GM21619 (cell line): Measurements from ENCODE around the gene NCAPG2.
A peak's percentile ranks its signal among the peaks of the same experiment; 100 is the strongest.
"Not testable (repeated sequence)": the region's sequence is repeated elsewhere in the genome, so short reads cannot be mapped to it uniquely, and the experiment has no call there.

Experiments
- ATAC-seq: cut with Tn5 transposase; IDR thresholded peaks from one replicate; pipeline ENCODE4 v1.9.1; 2021; ENCODE audit not compliant: unreplicated experiment

The NCAPG2 gene

DNA sequence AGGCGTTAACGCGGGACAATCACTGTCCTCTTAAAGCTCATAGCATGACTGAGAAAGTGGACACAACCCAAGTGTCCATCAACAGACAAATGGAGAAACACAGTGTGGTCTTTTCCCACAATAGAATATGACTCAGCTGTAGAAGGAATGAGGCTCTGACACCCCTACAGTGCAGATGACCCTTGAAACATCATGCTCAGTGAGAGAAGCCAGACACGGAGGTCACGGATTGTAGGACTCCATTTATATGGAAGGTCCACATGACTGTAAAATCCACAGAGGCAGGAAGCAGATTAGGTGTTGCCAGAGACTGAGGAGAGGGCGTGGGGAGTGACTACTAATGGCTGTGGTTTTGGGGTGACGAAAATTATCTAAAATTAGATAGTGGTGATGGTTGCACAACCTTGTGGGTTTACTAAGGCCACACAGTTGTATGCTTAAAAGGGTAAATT is 6.1 kb upstream of the NCAPG2 start:
- no peak for ATAC-seq

- ATAC-seq: no peak
Observed at GRCh38 chr7:158707610-158708009, 3.0 kb upstream of the NCAPG2 start.

DNA sequence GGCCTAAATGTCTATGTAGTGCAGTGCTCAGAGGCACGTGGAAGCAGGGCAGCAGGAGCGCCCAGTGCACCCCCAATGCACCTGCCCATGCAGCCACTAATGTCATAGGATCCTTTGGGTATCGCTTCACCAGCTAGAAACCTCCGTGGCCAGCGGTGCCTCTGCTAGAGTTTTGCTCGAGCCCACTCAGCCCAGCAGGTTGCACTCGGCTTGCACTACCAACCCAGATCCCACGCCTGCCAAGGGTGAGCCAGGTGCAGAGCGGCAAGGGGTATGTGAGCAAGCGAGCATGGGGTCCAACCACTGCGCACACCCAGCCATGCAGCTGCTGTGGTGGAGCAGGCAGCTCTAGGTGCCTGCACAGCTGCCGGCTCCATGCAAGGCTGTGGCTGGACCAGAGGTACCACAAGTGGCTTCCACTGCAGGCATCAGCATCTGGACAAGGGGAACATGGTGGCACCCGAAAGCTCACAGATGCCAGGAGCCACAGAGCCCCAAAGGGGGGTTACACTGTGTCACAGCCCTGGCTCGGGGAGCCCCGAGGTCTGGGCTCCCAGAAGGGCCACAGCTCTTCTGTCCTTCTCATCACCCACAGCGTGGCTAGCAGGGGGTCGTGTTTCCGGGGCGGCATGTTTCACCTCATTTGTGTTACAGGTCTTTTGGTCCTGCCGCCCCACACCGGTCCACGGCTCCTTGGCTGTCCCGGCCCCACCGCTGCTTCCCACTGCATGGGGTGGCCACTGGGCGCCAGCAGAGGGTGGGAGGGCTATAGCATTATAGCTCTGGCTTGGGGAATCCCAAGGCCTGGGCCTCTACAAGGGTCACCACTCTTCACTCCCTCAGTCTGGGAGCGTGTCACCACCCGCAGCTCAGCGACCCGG is 2.3 kb upstream of the NCAPG2 start:
- no peak for ATAC-seq

GRCh38 chr7:158706273-158706704 is 1.7 kb upstream of the NCAPG2 start:
- no peak for ATAC-seq

GRCh38 chr7:158705234-158705850 is 738 bp upstream of the NCAPG2 start:
- no peak for ATAC-seq

DNA sequence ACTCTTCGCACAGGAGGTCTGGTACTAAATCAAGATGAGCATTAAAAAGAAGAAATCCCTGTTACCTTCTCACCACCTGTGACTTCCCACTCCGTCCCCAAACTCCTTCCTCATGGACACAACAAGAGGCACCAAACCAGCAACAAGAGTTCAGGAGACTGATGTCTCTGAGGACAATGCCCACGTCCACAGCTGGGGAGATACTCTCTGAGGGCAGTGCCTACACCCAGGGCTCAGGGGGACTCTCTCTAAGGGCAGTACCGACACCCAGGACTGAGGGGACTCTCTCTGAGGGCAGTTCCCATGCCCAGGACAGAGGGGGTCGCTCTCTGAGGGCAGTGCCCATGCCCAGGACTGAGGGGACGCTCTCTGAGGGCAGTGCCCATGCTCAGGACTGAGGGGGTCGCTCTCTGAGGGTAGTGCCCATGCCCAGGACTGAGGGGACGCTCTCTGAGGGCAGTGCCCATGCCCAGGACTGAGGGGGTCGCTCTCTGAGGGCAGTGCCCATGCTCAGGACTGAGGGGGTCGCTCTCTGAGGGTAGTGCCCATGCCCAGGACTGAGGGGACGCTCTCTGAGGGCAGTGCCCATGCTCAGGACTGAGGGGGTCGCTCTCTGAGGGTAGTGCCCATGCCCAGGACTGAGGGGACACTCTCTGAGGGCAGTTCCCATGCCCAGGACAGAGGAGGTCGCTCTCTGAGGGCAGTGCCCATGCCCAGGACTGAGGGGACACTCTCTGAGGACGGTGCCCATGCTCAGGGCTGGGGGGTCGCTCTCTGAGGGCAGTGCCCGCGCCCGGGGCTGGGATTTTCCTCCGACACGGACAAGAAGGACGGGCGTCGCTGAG is 703 bp downstream of the NCAPG2 start:
- not testable (repeated sequence) for ATAC-seq

DNA sequence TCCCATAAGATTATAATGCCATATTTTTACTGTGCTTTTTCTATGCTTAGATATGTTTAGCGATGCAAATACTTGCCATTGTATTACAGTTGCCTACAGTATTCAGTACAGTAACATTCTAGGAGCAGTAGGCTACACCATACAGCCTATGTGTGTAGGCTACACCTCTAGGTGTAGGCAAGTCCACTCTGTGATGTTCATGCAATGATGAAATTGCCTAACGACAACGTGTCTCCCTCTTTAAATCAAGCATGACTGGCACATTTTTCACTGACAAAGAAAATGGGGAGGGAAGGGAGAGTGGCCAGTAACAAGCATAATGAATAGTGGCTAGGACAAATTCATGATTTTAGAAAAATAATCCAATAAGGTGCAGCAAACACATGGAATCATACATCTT is 1.7 kb downstream of the NCAPG2 start:
- ATAC-seq: no peak

DNA sequence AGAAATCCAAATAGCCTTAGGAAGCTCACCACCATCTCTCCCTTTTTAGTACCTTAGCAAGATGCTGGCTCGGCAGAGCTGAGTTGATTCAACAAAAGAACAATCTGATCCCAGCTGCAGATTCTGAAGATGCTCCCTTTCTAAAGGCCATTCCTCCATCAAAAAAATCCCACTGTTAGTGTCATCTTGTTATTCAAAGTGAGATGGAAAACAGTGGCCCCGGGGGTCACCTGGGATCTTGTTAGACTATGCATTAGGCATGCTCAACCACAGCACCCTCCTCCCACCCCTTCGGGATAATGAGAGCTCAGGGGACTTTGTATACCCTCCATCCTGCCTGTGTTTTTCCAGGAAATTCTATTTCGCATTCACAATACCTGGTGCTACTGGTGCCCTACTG is 2.4 kb downstream of the NCAPG2 start:
- ATAC-seq: no peak

DNA sequence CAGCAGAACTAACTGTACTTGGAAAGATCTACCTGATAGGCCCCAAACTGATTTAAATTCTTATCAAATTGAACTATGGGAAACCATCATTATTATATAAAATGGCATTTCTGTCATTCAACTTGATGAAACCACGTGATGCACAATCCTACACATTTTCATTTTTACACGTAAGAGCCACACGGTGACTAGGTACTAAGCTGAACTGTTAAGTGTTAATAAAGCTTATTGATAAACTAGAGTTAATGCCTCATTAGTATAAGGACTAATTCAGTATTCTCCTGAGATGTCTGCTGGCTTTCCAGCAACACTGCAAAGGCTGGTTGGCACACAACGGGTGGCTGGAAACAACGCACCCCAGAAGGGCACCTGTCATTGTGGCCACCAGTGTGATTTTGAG is 4.6 kb downstream of the NCAPG2 start:
- no peak for ATAC-seq

- no peak for ATAC-seq
Observed at GRCh38 chr7:158699341-158699740, 5.3 kb downstream of the NCAPG2 start.

DNA sequence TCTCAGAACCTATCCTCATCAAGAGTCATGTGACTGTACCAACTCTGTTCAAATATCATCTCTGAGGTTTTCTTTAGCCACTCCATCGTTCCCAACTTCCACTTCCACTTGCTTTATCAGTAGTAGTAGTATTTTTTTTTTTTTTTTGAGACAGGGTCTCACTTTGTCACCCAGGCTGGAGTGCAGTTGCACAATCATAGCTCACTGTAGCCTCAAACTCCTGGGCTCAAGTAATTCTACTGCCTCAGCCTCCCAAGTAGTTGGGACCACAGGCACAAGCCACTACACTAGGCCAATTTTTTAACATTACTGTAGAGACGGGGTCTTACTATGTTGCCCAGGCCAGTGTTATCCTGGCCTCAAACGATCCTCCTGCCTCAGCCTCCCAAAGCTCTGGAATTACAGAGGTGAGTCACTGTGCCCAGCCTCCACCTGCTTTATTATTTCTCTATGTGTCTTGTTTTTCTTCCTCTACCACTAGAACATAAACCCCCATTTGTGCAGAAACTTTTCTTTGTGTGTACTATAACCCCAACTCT is 5.9 kb downstream of the NCAPG2 start:
- ATAC-seq: no peak

- not testable (repeated sequence) for ATAC-seq
Observed at GRCh38 chr7:158697597-158697996, 7.0 kb downstream of the NCAPG2 start.

DNA sequence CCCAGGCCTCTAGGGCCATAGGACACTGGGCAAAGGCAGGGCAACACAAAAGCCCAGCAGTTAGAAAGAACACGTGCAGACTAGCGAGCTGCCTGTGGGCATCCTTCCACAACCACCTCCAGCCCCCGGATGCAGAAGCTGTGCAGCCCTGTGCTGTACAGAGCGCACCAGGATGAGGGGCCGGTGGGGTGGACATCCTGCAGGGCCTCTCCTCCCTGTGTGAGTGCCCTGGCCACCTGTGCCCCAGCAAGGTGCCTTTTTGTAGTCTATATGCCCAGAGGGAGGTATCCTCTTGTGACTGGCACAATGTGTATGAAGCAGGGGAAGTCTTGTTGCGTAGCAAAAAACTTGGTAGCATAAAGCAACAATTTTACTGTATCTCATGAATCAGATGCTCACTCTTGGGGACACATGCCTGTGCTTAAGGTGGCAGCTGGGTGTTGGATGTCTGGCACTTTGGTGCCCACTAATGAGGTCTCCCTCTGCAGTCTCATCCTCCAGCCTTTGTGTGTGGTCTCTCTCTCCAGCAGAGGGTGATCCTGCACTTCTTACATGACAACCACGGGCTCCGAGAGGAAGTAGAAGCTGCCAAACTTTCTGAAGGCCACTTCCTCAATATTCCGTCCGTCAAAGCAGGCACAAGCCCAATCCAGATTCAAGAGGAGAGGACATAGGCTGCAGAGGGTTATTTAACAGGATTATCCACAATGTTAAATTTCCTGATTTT is 8.7 kb downstream of the NCAPG2 start:
- peak; percentile 91 for ATAC-seq

GRCh38 chr7:158695056-158695455 is 9.5 kb downstream of the NCAPG2 start:
- no peak for ATAC-seq

DNA sequence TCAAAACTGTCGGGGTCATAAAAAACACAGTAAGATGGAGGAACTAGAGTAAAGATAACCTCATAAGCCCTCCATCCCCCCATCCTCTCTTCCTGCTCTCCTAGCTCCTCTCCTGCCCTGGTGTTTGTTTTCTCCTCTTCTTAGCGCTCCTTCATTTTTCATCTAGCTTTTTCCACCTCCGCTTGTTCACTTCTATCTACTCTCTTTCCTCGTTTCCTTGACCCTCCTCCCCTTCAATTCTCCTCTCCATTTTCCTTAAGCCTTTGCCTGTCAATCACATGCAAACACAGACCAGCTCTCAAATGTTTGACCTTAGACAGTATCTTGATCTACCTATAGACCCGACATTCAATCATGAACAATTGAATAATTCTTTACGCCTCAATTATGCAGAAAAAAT is 10.0 kb downstream of the NCAPG2 start:
- ATAC-seq: no peak

- no peak for ATAC-seq
Observed at GRCh38 chr7:158689488-158689887, 15.1 kb downstream of the NCAPG2 start.

DNA sequence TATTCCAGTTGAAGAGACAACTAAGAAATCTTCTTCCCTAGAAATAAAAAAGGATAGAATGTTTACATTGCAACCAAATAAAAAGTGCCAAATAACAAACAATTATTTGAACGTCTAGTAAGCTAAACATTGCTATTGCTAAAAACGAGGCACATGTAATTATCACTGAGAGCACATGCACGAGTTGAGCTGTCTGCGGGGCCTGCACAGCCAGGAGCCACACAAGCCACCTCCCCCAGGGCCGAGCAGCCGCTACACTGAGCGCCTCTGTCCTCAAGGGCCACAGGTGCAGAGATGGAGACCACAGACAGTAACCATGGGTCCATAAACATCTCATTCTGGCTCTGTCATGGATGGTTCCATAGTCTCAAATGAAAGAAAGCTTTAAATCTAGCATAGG is 17.2 kb downstream of the NCAPG2 start:
- no peak for ATAC-seq

DNA sequence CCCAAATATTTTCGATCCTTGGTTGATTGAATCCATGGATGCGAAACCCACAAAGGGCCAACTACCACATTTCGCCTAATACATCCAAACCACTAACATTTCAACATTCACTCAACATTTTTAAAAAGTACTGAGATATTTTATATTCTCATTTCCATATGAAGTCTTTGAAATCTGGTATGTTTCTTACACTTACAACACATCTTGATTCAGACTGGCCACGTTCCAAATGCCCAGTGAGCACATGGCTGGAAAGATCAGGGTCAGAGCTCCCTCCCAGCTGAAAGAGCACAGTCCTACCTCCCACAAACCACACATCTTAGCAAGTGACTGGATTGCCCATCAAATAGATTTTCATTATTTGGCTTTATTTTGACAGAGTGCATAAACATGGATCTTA is 18.9 kb downstream of the NCAPG2 start:
- no peak for ATAC-seq

- no peak for ATAC-seq
Observed at GRCh38 chr7:158684329-158684728, 20.3 kb downstream of the NCAPG2 start.

GRCh38 chr7:158683541-158683940 is 21.1 kb downstream of the NCAPG2 start:
- ATAC-seq: no peak

DNA sequence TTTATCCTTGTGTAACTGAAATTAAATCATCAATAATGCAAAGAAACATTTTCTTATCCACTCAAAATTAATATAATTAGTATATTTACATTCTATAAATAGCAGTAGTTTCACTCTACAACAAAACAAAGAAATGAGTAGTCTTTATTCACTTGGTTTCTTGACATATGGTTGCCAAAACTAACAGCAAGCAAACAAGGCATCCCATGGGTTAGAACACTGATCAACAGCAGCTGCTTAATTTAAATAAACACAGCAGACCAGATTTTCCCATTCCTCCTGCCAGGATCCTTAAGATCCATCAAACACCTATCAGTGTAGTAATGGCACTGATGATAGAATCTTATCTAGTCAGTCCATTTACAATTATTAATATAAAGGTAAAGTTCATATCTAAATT is 22.1 kb downstream of the NCAPG2 start:
- ATAC-seq: no peak
